Measurements from ENCODE around the gene RRP1. TPM values are rescaled to one million over a fixed set of nuclear protein-coding genes. Genes with fewer than 3 reads are reported as not detected.
A peak's percentile ranks its signal among the peaks of the same experiment; 100 is the strongest.

RRP1 gene
- total and polyA plus RNA-seq, 2 of the 13 experiments (the other 11 are each of a cell fraction or from before 2014, with no cell fraction given) = 20.1 to 35.1 TPM

- TF ChIP-seq SNAI1 (CRISPR knock-in tag; IDR thresholded peaks at IDR 0.05; ENCODE audit: borderline replicate concordance) = no peak
- no peak for TF ChIP-seq SYNCRIP (IDR thresholded peaks at IDR 0.05; ENCODE audit: insufficient read depth, low read depth, low read length)
- TF ChIP-seq NFATC3 (CRISPR knock-in tag; IDR thresholded peaks at IDR 0.05) = no peak
- no peak for TF ChIP-seq RAD51 (IDR thresholded peaks at IDR 0.05; ENCODE audit: borderline replicate concordance)
- TF ChIP-seq U2AF1 (optimal IDR thresholded peaks at IDR 0.05; ENCODE audit: low read depth, low read length) = no peak
- peak; percentile 33; the same call in 1 of the 2 replicates for TF ChIP-seq ZNF143 (CRISPR knock-in tag; IDR thresholded peaks at IDR 0.05)
- TF ChIP-seq, protein P1, sequence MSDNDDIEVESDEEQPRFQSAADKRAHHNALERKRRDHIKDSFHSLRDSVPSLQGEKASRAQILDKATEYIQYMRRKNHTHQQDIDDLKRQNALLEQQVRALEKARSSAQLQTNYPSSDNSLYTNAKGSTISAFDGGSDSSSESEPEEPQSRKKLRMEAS (IDR thresholded peaks at IDR 0.05) = peak; percentile 87
- TF ChIP-seq GPBP1L1 (CRISPR knock-in tag; IDR thresholded peaks at IDR 0.05) = no peak
- no peak for TF ChIP-seq ZNF75D (CRISPR knock-in tag; IDR thresholded peaks at IDR 0.05; ENCODE audit: borderline replicate concordance)
- TF ChIP-seq FUBP1 (CRISPR knock-in tag; IDR thresholded peaks at IDR 0.05; ENCODE audit: borderline replicate concordance) = no peak
- peak; percentile 58 to 83; a peak in 3 of 4 replicates for TF ChIP-seq EP300 (IDR thresholded peaks at IDR 0.05; ENCODE audit: low read depth in 2 of 2, low read length in 2 of 2)
- TF ChIP-seq EP300 (CRISPR knock-in tag; IDR thresholded peaks at IDR 0.05; ENCODE audit: borderline replicate concordance) = peak; percentile 61; the same call in 1 of the 2 replicates
- TF ChIP-seq ZNF335 (CRISPR knock-in tag; IDR thresholded peaks at IDR 0.05) = peak; percentile 39; the same call in 1 of the 2 replicates
- no peak for TF ChIP-seq JUN (CRISPR knock-in tag; IDR thresholded peaks at IDR 0.05)
- peak; percentile 71; the same call in 1 of the 2 replicates for TF ChIP-seq ISL2 (CRISPR knock-in tag; IDR thresholded peaks at IDR 0.05)
- TF ChIP-seq YEATS2 (CRISPR knock-in tag; IDR thresholded peaks at IDR 0.05; ENCODE audit: borderline replicate concordance) = peak; percentile 66; the same call in 1 of the 2 replicates
- TF ChIP-seq ZNF549 (CRISPR knock-in tag; IDR thresholded peaks at IDR 0.05) = no peak
- no peak for TF ChIP-seq ZNF10 (CRISPR knock-in tag; IDR thresholded peaks at IDR 0.05; ENCODE audit: borderline replicate concordance, low read depth)
- no peak for TF ChIP-seq NFE2L1 (CRISPR knock-in tag; IDR thresholded peaks at IDR 0.05; ENCODE audit: borderline replicate concordance)
- TF ChIP-seq TOPORS (CRISPR knock-in tag; IDR thresholded peaks at IDR 0.05) = peak; percentile 82
- TF ChIP-seq ZEB1 (IDR thresholded peaks at IDR 0.05; ENCODE audit: insufficient replicate concordance, low read depth) = no peak
- no peak for TF ChIP-seq ZKSCAN5 (CRISPR knock-in tag; IDR thresholded peaks at IDR 0.05)
- peak; percentile 40; the same call in 1 of the 2 replicates for TF ChIP-seq ZNF546 (CRISPR knock-in tag; conservative IDR thresholded peaks at IDR 0.05)
- TF ChIP-seq ARNT2 (CRISPR knock-in tag; IDR thresholded peaks at IDR 0.05; ENCODE audit: low read depth) = peak; percentile 73; the same call in 1 of the 2 replicates
- no peak; the same call in 1 of the 2 replicates for TF ChIP-seq NR2F2 (IDR thresholded peaks at IDR 0.05; ENCODE audit: borderline replicate concordance, low read depth)
- no peak for TF ChIP-seq ZNF766 (CRISPR knock-in tag; IDR thresholded peaks at IDR 0.05; ENCODE audit: borderline replicate concordance)
Measured at GRCh38 chr21:43783098-43783700, 6.2 kb upstream of the RRP1 start (continued).
